ENCODE data around the gene RNF115. TPM values are rescaled to one million over a fixed set of nuclear protein-coding genes. Genes with fewer than 3 reads are reported as not detected.

RNF115 gene
- total and polyA plus RNA-seq, 2 of the 13 experiments (the other 11 are each of a cell fraction or from before 2014, with no cell fraction given), result 6.0 to 10.1 TPM

DNA sequence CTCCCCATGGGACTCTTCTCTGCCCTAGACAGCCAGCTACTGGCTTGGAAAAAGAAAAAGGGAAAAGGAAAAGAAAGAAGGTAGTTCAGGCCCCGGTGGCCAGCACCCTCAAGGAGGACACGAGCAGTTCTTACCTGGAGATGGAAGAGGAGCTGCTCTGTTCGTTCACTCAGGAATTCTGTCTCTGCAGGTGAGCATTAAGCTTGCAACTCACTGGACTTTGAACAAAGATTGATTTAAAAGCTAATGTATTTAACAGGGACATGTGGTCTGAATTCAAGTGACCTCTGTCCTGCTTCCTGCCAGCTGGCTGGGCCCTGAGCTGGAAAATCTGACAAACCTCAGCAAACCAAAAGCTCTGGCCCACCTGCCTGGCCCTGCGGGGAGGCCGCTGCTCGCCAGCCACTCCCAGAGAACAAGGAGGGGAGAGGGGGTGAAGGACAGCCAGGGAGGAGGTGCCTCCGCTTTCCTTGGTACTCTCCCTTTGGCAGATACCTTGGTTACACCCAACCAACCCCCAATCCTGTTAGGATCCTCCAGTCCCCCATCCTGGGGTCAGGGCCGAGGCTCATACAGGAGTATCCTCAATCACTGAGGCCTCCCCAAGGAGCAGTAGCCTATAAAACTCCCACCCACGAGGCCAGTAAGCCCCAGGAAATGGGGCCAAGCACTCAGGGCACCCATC is 116.6 kb downstream of the RNF115 start, which contains the start of gene PDZK1 (continued):
- TF ChIP-seq HNF1A (IDR thresholded peaks at IDR 0.05; ENCODE audit: low read depth), result no peak
- TF ChIP-seq HNF1A (CRISPR knock-in tag; IDR thresholded peaks at IDR 0.05; ENCODE audit: borderline replicate concordance), result no peak; the same call in 1 of the 2 replicates
- TF ChIP-seq ZNF292 (CRISPR knock-in tag; IDR thresholded peaks at IDR 0.05; ENCODE audit: borderline replicate concordance, low read depth), result peak; percentile 82; the same call in 1 of the 2 replicates
- peak; percentile 38; the same call in 1 of the 2 replicates for TF ChIP-seq THAP11 (CRISPR knock-in tag; IDR thresholded peaks at IDR 0.05)
- no peak for TF ChIP-seq ZNF713 (CRISPR knock-in tag; IDR thresholded peaks at IDR 0.05)
- 0 out of 2 replicates have a peak, but pooled peaks have one; percentile 27 for TF ChIP-seq HOXD1 (CRISPR knock-in tag; IDR thresholded peaks at IDR 0.05)
- TF ChIP-seq ZNF12 (CRISPR knock-in tag; IDR thresholded peaks at IDR 0.05), result no peak
- TF ChIP-seq, protein P1, sequence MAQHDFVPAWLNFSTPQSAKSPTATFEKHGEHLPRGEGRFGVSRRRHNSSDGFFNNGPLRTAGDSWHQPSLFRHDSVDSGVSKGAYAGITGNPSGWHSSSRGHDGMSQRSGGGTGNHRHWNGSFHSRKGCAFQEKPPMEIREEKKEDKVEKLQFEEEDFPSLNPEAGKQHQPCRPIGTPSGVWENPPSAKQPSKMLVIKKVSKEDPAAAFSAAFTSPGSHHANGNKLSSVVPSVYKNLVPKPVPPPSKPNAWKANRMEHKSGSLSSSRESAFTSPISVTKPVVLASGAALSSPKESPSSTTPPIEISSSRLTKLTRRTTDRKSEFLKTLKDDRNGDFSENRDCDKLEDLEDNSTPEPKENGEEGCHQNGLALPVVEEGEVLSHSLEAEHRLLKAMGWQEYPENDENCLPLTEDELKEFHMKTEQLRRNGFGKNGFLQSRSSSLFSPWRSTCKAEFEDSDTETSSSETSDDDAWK (CRISPR knock-in tag; IDR thresholded peaks at IDR 0.05), result no peak
- no peak for TF ChIP-seq ZNF747 (CRISPR knock-in tag; IDR thresholded peaks at IDR 0.05; ENCODE audit: borderline replicate concordance)
- TF ChIP-seq ZNF546 (CRISPR knock-in tag; conservative IDR thresholded peaks at IDR 0.05), result no peak
- TF ChIP-seq E2F5 (CRISPR knock-in tag; conservative IDR thresholded peaks at IDR 0.05), result no peak
- TF ChIP-seq PHF21A (CRISPR knock-in tag; IDR thresholded peaks at IDR 0.05), result peak; percentile 81
- peak; percentile 56; the same call in 1 of the 2 replicates for TF ChIP-seq MXD4 (CRISPR knock-in tag; IDR thresholded peaks at IDR 0.05)
- TF ChIP-seq ZNF282 (IDR thresholded peaks at IDR 0.05; ENCODE audit: partially characterized antibody), result no peak
- no peak for TF ChIP-seq SOX6 (IDR thresholded peaks at IDR 0.05)
- TF ChIP-seq SOX6 (CRISPR knock-in tag; IDR thresholded peaks at IDR 0.05), result 0 out of 2 replicates have a peak, but pooled peaks have one; percentile 67
- peak; percentile 62; the same call in 1 of the 2 replicates for TF ChIP-seq POGZ (CRISPR knock-in tag; IDR thresholded peaks at IDR 0.05)
- TF ChIP-seq ZC3H4 (CRISPR knock-in tag; IDR thresholded peaks at IDR 0.05; ENCODE audit: borderline replicate concordance), result no peak
- TF ChIP-seq, protein P2, sequence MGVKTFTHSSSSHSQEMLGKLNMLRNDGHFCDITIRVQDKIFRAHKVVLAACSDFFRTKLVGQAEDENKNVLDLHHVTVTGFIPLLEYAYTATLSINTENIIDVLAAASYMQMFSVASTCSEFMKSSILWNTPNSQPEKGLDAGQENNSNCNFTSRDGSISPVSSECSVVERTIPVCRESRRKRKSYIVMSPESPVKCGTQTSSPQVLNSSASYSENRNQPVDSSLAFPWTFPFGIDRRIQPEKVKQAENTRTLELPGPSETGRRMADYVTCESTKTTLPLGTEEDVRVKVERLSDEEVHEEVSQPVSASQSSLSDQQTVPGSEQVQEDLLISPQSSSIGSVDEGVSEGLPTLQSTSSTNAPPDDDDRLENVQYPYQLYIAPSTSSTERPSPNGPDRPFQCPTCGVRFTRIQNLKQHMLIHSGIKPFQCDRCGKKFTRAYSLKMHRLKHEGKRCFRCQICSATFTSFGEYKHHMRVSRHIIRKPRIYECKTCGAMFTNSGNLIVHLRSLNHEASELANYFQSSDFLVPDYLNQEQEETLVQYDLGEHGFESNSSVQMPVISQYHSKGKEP (CRISPR knock-in tag; IDR thresholded peaks at IDR 0.05), result no peak
- TF ChIP-seq, protein P3, sequence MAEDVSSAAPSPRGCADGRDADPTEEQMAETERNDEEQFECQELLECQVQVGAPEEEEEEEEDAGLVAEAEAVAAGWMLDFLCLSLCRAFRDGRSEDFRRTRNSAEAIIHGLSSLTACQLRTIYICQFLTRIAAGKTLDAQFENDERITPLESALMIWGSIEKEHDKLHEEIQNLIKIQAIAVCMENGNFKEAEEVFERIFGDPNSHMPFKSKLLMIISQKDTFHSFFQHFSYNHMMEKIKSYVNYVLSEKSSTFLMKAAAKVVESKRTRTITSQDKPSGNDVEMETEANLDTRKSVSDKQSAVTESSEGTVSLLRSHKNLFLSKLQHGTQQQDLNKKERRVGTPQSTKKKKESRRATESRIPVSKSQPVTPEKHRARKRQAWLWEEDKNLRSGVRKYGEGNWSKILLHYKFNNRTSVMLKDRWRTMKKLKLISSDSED (CRISPR knock-in tag; IDR thresholded peaks at IDR 0.05), result no peak
- peak; percentile 45; the same call in 1 of the 2 replicates for TF ChIP-seq ZSCAN9 (CRISPR knock-in tag; IDR thresholded peaks at IDR 0.05; ENCODE audit: borderline replicate concordance)
- TF ChIP-seq ZNF558 (CRISPR knock-in tag; IDR thresholded peaks at IDR 0.05; ENCODE audit: borderline replicate concordance), result no peak

Data from HepG2 (cell line).